Keratinocyte (primary cell): ENCODE results near the gene HCRTR1. TPM values are rescaled to one million over a fixed set of nuclear protein-coding genes. Genes with fewer than 3 reads are reported as not detected.

ENCODE experiments used
- DNase-seq: peaks from one replicate; pipeline ENCODE4 v3.0.0-alpha.2; 2011; ENCODE audit warnings: low read depth, missing footprints, low spot score
- FAIRE-seq: peaks from 2 replicates; lab custom pipeline; 2011; peaks lifted over from hg19 to GRCh38; lab: Jason Lieb, UNC
- H2AFZ ChIP-seq: 2 replicates; pipeline ENCODE4 v1.6.0; 2012; ENCODE audit warnings: low read length, control low read depth, inconsistent platforms; ENCODE audit not compliant: control insufficient read depth
- H3K27ac ChIP-seq: 2 replicates; pipeline ENCODE4 v1.5.1; 2011; ENCODE audit warnings: low read length; ENCODE audit not compliant: control insufficient read depth, insufficient read depth
- H3K27me3 ChIP-seq: 3 replicates; pipeline ENCODE4 v1.6.0; 2011; ENCODE audit warnings: low read length; ENCODE audit not compliant: control insufficient read depth, insufficient read depth; ENCODE audit errors: extremely low read depth
- H3K36me3 ChIP-seq, 2 experiments: 2 replicates in 1 of 2; 3 replicates in 1 of 2; pipeline ENCODE4 v1.5.1; 2011; ENCODE audit warnings: low read length in 2 of 2, mild to moderate bottlenecking in 1 of 2; ENCODE audit not compliant: control insufficient read depth in 2 of 2, insufficient read depth in 2 of 2; ENCODE audit errors: extremely low read depth in 1 of 2
- H3K4me1 ChIP-seq: 3 replicates; pipeline ENCODE4 v1.5.1; 2011; ENCODE audit warnings: low read length; ENCODE audit not compliant: control insufficient read depth, insufficient read depth; ENCODE audit errors: extremely low read depth
- H3K4me2 ChIP-seq: 3 replicates; pipeline ENCODE4 v1.6.0; 2011; ENCODE audit warnings: low read depth, low read length; ENCODE audit not compliant: control insufficient read depth, insufficient read depth; ENCODE audit errors: extremely low read depth
- H3K4me3 ChIP-seq, 3 experiments: fragments of 200-600 bp in 1 of 3; sonication (generic) in 1 of 3; 2 replicates in 2 of 3; 3 replicates in 1 of 3; pipeline ENCODE4 v1.5.1; 2011 to 2016; ENCODE audit warnings: low read length in 3 of 3, mild to moderate bottlenecking in 3 of 3, control low read depth in 2 of 3, inconsistent platforms in 1 of 3, low read depth in 1 of 3, mixed read lengths in 1 of 3, mixed run types in 1 of 3, moderate library complexity in 1 of 3; ENCODE audit not compliant: control insufficient read depth in 2 of 3, insufficient read depth in 2 of 3; ENCODE audit errors: extremely low read depth in 1 of 3
- H3K79me2 ChIP-seq: 2 replicates; pipeline ENCODE4 v1.6.0; 2012; ENCODE audit warnings: low read length; ENCODE audit not compliant: control insufficient read depth, insufficient read depth
- H3K9ac ChIP-seq: 3 replicates; pipeline ENCODE4 v1.6.0; 2011; ENCODE audit warnings: low read length; ENCODE audit not compliant: control insufficient read depth, insufficient read depth; ENCODE audit errors: extremely low read depth
- H3K9me1 ChIP-seq: 3 replicates; pipeline ENCODE4 v1.6.0; 2011; ENCODE audit warnings: low read length; ENCODE audit not compliant: control insufficient read depth, insufficient read depth; ENCODE audit errors: extremely low read depth
- H3K9me3 ChIP-seq: 2 replicates; pipeline ENCODE4 v1.5.1; 2012; ENCODE audit warnings: low read depth, low read length; ENCODE audit not compliant: control insufficient read depth
- H4K20me1 ChIP-seq: 3 replicates; pipeline ENCODE4 v1.6.0; 2011; ENCODE audit warnings: low read length; ENCODE audit not compliant: control insufficient read depth, insufficient read depth; ENCODE audit errors: extremely low read depth
- EZH2 ChIP-seq: IDR thresholded peaks from one replicate; pipeline ENCODE4 v1.6.1; 2012; ENCODE audit warnings: inconsistent platforms, mild to moderate bottlenecking, low read length, moderate library complexity
- dilution Hi-C: fragments of 300-500 bp; cut with MboI; formaldehyde crosslinking; loops from one replicate; pipeline ENCODE4 v1.7.0; 2020; ENCODE audit warnings: low sequenced_read_pairs; ENCODE audit not compliant: extremely low pct_ligation_motif_present
- polyA plus RNA-seq, 5 experiments: library from polyadenylated mRNA; depleted of rRNA in 3 of 5; stranded (reverse) in 3 of 5; stranded (forward) in 1 of 5; unstranded in 1 of 5; fragments of >200 nt; gene quantifications; 1 replicate in 1 of 5; 2 replicates in 3 of 5; 3 replicates in 1 of 5; pipeline versions ENCODE4 v1.2.1 to v1.2.3, GENCODE V29; 2011 to 2012; ENCODE audit warnings: missing spikeins in 2 of 5, low read depth in 1 of 5, low replicate concordance in 1 of 5
- TF ChIP-seq, protein P1 (sequence below), 3 experiments: IDR thresholded peaks in 1 of 3; conservative IDR thresholded peaks in 1 of 3; optimal IDR thresholded peaks in 1 of 3; 2 replicates in 2 of 3; 3 replicates in 1 of 3; pipeline versions ENCODE3 to v1.5.1; 2011; ENCODE audit warnings: low read length in 3 of 3, mild to moderate bottlenecking in 3 of 3, moderate library complexity in 2 of 3, control low read depth in 1 of 3, inconsistent platforms in 1 of 3; ENCODE audit not compliant: insufficient read depth in 2 of 3; ENCODE audit errors: extremely low read depth in 1 of 3

Gene HCRTR1
- polyA plus RNA-seq, 1 donor (not counting 4 experiments of a cell fraction or from before 2014, with no cell fraction given): not detected

GRCh38 chr1:31570228-31570627 is 47.3 kb upstream of the HCRTR1 start:
- no peak for TF ChIP-seq EZH2
- TF ChIP-seq, protein P1, sequence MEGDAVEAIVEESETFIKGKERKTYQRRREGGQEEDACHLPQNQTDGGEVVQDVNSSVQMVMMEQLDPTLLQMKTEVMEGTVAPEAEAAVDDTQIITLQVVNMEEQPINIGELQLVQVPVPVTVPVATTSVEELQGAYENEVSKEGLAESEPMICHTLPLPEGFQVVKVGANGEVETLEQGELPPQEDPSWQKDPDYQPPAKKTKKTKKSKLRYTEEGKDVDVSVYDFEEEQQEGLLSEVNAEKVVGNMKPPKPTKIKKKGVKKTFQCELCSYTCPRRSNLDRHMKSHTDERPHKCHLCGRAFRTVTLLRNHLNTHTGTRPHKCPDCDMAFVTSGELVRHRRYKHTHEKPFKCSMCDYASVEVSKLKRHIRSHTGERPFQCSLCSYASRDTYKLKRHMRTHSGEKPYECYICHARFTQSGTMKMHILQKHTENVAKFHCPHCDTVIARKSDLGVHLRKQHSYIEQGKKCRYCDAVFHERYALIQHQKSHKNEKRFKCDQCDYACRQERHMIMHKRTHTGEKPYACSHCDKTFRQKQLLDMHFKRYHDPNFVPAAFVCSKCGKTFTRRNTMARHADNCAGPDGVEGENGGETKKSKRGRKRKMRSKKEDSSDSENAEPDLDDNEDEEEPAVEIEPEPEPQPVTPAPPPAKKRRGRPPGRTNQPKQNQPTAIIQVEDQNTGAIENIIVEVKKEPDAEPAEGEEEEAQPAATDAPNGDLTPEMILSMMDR (optimal IDR thresholded peaks at IDR 0.05 in 1 of 3, IDR thresholded peaks at IDR 0.05 in 1 of 3, conservative IDR thresholded peaks at IDR 0.05 in 1 of 3; ENCODE audit: extremely low read depth in 1 of 3, insufficient read depth in 2 of 3, low read length in 3 of 3): no peak
- no peaks in the 10 kb centered on the region for H3K9me1 ChIP-seq
- H3K4me2 ChIP-seq: no peak overlapping the region
- FAIRE-seq: no peak
- no peaks in the 10 kb centered on the region for H3K36me3 ChIP-seq
- no peak overlapping the region for H3K9ac ChIP-seq
- no peak overlapping the region for H3K27ac ChIP-seq
- dilution Hi-C loops: no loop called here
- H3K79me2 ChIP-seq: no peaks in the 10 kb centered on the region
- no peak for DNase-seq
- H3K4me1 ChIP-seq: peaks cover 46% of the 10 kb centered on the region
- no peaks in the 10 kb centered on the region for H3K27me3 ChIP-seq
- no peaks in the 10 kb centered on the region for H3K9me3 ChIP-seq
- no peaks in the 10 kb centered on the region for H4K20me1 ChIP-seq
- H3K4me3 ChIP-seq: no peak overlapping the region
- no peak overlapping the region for H2AFZ ChIP-seq

DNA sequence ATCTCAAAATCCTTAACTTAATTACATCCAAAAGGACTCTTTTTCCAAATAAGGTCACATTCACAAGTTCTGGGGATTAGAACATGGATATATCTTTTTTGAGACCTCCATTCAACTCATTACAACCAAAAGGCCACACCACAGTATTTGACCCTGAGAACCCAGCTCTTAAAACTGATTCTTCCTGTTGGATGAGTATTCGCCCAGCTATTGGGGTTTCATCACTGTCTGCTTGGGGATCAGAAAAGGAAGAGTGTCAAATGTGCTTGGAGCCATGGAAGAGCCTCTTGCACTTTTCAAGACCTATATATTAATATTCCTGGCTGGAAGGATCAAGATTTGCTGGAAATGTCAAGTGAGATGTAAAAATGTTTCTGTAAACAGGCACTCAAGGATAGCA is 46.6 kb upstream of the HCRTR1 start:
- H3K27me3 ChIP-seq: no peaks in the 10 kb centered on the region
- TF ChIP-seq, protein P1 (optimal IDR thresholded peaks at IDR 0.05 in 1 of 3, IDR thresholded peaks at IDR 0.05 in 1 of 3, conservative IDR thresholded peaks at IDR 0.05 in 1 of 3; ENCODE audit: extremely low read depth in 1 of 3, insufficient read depth in 2 of 3, low read length in 3 of 3): no peak
- no peak for TF ChIP-seq EZH2
- FAIRE-seq: no peak
- no peaks in the 10 kb centered on the region for H3K79me2 ChIP-seq
- no peak overlapping the region for H3K4me2 ChIP-seq
- DNase-seq: no peak
- peaks cover 53% of the 10 kb centered on the region for H3K4me1 ChIP-seq
- H3K9ac ChIP-seq: no peak overlapping the region
- H3K9me1 ChIP-seq: no peaks in the 10 kb centered on the region
- no peak overlapping the region for H2AFZ ChIP-seq
- H3K4me3 ChIP-seq: no peak overlapping the region
- no peaks in the 10 kb centered on the region for H3K9me3 ChIP-seq
- no peaks in the 10 kb centered on the region for H4K20me1 ChIP-seq
- H3K27ac ChIP-seq: no peak overlapping the region
- H3K36me3 ChIP-seq: no peaks in the 10 kb centered on the region
- dilution Hi-C loops: no loop called here
